Measurements from ENCODE around the gene ABI3.
"Not testable (repeated sequence)": the region's sequence is repeated elsewhere in the genome, so short reads cannot be mapped to it uniquely, and the experiment has no call there.

Gene ABI3, protein sequence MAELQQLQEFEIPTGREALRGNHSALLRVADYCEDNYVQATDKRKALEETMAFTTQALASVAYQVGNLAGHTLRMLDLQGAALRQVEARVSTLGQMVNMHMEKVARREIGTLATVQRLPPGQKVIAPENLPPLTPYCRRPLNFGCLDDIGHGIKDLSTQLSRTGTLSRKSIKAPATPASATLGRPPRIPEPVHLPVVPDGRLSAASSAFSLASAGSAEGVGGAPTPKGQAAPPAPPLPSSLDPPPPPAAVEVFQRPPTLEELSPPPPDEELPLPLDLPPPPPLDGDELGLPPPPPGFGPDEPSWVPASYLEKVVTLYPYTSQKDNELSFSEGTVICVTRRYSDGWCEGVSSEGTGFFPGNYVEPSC

DNA sequence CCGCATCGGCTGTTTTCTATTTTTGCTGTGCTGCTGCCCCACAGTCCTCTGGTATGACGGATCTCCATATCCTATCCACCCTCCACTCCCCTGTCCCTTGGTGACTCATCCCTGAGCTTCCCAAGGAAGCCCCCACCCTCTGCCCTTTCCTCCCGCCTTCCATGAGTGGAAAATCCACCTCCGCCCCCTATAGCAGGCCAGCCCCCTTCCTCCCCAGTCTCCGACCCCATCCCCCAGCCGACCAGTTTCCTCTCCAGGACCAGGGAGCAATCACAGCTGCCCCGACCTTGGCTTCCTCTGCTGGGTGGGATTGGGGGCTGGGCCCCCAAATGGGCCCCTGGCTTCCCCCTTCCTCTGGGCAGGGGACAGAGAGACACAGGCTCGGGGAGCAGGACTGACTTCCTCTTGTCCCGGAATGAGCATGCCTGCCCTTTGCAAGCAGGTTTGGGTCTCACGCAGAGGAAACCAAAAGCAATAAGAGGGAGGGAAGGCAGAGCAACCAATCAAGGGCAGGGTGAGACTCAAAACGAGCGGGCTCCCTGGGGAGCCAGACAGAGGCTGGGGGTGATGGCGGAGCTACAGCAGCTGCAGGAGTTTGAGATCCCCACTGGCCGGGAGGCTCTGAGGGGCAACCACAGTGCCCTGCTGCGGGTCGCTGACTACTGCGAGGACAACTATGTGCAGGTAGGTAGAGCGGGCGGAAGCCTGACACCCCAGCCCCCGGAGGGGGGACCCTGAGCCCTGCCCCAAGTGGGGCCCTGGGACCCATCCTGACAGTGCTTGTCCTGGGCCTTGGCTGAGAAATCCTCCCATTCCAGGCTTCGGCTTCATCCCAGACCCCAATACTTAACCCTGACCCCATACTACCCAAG is at the start of gene ABI3, which contains the start of gene GNGT2:
Gene ABI3 (plus strand): TSS at position 550 of the 872 bp plus-strand sequence. CDS start 18 bp downstream, at position 568.
Gene GNGT2 (minus strand): TSS at position 417 of the 872 bp plus-strand sequence. CDS start 3,152 bp downstream, outside the sequence.
- DNase-seq (ENCODE audit: low spot score): peak; percentile 48

DNA sequence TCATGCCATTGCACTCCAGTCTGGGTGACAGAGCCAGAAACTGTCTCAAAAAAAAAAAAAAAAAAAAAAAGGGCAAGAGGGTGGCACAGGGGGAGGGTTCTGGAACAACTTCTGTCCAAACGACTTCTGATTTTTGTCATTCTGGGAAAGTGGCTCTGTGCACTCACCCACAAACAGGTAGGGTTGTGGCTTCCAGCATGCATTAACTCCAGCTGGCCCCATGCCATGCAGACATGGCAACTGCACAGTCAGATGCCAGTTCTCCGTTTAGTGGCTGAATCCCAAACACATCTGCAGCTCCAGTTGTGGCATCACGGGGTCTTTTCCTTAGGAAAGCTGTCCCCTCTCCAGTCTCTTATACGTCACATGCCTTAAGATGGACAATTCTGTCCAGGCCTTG is 47.6 kb upstream of the ABI3 start:
- no peak for DNase-seq (ENCODE audit: low spot score)

GRCh38 chr17:49165143-49165542 is 45.4 kb upstream of the ABI3 start:
- DNase-seq (ENCODE audit: low spot score): no peak

- DNase-seq (ENCODE audit: low spot score): no peak
These were observed 41.8 kb upstream of the ABI3 start for GRCh38 chr17:49168706-49169105.

DNA sequence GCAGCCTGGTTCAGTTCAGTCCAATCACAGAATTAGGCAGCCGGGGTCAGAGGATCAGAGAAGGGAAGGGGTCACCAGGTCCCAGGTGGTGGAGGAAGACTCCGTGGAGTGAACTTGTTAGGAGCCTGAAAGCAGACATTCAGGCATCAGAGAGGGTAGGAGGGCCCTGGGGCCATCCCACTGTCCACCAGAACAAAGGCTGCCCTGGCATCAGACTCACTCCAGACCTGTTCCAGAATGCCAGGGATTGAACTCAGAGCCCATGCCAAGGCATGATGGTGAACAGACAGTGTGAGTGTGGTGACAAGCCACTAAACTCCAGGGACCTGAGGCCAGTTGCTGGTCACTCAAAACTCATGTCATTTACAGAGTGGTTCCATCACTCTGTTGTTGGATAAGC is 40.3 kb upstream of the ABI3 start:
- DNase-seq (ENCODE audit: low spot score): no peak

DNA sequence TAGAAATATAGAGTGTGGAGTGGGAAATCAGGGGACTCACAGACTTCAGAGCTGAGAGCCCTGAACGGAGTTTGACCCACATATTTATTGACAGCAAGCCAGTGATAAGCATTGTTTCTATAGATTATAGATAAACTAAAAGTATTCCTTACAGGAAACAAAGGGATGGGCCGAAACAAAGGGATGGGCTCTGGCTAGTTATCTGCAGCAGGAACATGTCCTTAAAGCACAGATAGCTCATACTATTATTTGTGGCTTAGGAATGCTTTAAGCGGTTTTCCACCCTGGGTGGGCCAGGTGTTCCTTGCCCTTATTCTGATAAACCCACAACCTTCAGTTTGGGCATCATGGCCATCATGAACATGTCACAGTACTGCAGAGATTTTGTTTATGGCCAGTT is 39.8 kb upstream of the ABI3 start:
- DNase-seq (ENCODE audit: low spot score): not testable (repeated sequence)

DNA sequence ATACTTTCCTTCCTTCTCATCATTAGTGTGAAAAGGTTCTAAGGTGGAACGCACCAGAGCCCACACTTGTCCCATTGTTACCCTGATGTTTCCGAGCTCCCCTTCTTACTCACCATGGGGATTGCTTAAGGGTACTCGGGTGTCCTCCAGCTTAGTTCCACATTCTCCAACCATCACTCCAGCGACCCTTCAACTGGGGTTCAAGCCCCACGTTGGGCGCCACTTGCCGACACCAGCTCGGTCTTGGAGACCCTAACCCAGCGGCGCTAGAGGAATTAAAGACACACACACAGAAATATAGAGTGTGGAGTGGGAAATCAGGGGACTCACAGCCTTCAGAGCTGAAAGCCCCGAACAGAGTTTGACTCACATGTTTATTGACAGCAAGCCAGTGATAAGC is 34.5 kb upstream of the ABI3 start:
- not testable (repeated sequence) for DNase-seq (ENCODE audit: low spot score)

DNA sequence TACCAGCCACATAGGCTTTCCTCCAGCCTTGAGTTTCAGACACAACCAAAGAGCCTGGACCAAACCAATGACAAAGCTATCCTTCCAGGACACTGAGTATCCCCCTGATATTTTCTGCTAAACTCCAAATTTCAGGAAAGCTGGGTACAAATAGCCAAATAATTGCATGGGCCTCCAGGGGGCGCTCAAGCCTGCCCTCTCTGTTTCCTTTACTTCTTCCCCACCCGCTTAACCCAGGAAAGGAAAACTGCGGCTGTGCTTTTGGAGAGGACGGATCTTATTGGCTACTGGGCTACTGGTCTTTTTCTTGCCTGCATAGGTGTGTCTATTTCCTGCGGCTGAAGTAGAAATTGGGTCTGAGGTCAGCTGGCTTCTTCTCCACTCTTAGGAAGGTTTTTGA is 30.2 kb upstream of the ABI3 start:
- peak; percentile 49 for DNase-seq (ENCODE audit: low spot score)

GRCh38 chr17:49180998-49181635 is 29.4 kb upstream of the ABI3 start:
- no peak for DNase-seq (ENCODE audit: low spot score)

GRCh38 chr17:49183341-49183740 is 27.2 kb upstream of the ABI3 start:
- no peak for DNase-seq (ENCODE audit: low spot score)

- DNase-seq (ENCODE audit: low spot score): no peak
These were observed 26.7 kb upstream of the ABI3 start for GRCh38 chr17:49183801-49184200.

GRCh38 chr17:49184522-49184921 is 26.0 kb upstream of the ABI3 start:
- DNase-seq (ENCODE audit: low spot score): not testable (repeated sequence)

DNA sequence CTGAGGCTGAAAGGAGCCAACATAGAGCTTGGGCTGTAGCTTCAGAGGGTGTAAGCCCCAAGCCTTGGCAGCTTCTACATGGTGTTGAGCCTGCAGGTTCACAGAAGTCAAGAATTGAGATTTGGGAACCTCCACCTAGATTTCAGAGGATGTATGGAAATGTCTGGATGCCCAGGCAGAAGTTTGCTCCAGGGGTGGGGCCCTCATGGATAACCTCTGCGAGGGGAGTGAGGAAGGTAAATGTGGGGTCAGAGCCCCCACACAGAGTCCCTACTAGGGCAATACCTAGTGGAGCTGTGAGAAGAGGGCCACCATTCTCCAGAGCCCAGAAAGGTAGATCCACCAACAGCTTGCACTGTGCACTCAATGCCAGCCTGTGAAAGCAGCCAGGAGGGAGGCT is 25.1 kb upstream of the ABI3 start:
- DNase-seq (ENCODE audit: low spot score): not testable (repeated sequence)

DNA sequence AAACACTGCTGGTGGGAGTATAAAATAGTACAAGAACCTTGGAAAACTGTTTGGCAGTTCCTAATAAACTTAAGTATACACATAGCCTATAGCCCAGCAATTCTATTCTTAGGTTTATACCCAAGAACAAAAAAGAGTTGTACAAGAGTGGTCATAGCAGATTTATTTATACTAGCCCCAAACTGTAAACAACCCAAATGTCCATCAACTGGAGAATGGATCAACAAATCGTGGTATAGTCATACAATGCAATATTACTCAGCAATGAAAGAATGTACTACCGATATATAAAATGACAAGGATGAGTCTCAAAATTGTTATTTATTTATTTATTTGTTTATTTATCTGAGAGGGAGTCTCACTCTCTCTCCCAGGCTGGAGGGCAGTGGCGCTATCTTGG is 23.2 kb upstream of the ABI3 start:
- no peak for DNase-seq (ENCODE audit: low spot score)

DNA sequence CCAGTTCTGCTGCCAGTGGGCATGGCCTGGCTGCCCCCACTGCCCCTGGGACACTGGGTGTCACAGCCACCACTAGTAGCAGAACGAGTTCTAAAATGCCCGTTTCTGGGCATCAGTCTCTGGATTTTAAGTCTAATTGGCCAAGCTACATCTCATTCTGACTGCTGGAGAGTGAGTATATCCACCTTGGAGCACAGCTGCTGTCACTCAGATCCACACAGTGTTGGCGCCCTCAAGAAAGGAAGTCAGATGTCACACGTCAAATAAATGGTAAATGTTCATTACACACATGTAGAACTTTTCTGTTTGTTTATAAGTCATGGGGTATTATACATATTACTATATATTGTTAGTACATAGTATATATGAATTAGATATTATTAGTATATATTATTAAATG is 19.6 kb upstream of the ABI3 start:
- no peak for DNase-seq (ENCODE audit: low spot score)

GRCh38 chr17:49191409-49191916 is 19.0 kb upstream of the ABI3 start:
- no peak for DNase-seq (ENCODE audit: low spot score)

- peak; percentile 91 for DNase-seq (ENCODE audit: low spot score)
These were observed 18.4 kb upstream of the ABI3 start for GRCh38 chr17:49191917-49192741.

- DNase-seq (ENCODE audit: low spot score): peak; percentile 67
These were observed 16.8 kb upstream of the ABI3 start for GRCh38 chr17:49193513-49194296.

GRCh38 chr17:49194297-49194607 is 16.3 kb upstream of the ABI3 start:
- no peak for DNase-seq (ENCODE audit: low spot score)

DNA sequence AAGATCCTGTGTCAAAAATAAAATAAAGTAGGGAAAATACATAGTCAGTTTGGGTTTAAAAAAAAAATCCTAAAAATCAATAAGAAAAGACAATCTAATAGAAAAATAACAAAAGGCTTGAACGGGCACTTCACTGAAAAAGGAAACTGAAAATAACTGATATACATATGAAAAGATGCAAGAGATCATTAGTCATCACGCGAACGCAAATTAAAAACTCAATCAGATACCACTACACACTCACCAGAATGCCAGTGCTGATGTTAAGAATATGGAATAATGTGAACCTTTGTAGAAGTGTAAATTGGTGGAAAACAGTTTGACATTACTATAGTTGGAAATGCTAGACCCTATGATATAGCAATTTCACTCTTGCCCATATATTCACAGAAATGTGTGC is 14.8 kb upstream of the ABI3 start:
- DNase-seq (ENCODE audit: low spot score): no peak

DNA sequence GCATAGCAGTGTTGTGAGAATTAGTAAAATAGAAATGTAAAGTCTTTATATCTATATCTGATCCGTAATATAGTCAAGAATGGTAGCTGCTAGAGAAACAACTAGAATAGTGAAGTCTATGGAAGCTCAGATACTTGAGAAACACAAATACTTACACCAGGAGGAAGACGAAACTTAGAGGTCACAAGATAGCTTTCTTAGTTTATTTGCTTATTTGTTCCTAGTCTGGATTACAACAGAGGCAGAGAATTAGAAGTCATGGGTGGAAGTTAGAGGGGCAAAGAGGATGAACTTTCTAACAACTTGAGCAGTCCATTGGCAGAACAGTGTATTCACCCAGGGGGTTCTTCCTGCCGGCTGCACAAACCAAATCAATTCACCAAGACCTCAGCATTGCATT is 14.0 kb upstream of the ABI3 start:
- no peak for DNase-seq (ENCODE audit: low spot score)
